ENCODE measurements around the gene ITGA7.
A peak's percentile ranks its signal among the peaks of the same experiment; 100 is the strongest.

DNA sequence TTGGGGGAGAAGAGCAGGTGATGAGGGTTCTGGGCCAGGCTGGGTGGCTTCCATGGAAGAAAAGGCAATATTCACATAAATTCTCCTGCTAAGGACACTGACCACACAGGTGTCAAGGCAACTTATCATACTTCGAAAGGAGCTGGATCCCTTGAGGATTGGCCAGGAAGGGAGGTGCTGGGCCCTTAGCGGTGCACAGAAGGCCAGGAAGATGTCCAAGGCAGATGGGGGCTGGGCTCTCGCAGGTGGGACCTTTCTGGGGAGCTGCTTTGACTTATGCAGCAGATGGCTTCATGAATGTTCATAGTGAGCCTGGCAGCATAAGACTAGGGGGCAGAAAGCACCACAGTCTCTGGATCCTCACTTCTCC, 17.2 kb upstream of the ITGA7 start:
- TF ChIP-seq, protein P1, sequence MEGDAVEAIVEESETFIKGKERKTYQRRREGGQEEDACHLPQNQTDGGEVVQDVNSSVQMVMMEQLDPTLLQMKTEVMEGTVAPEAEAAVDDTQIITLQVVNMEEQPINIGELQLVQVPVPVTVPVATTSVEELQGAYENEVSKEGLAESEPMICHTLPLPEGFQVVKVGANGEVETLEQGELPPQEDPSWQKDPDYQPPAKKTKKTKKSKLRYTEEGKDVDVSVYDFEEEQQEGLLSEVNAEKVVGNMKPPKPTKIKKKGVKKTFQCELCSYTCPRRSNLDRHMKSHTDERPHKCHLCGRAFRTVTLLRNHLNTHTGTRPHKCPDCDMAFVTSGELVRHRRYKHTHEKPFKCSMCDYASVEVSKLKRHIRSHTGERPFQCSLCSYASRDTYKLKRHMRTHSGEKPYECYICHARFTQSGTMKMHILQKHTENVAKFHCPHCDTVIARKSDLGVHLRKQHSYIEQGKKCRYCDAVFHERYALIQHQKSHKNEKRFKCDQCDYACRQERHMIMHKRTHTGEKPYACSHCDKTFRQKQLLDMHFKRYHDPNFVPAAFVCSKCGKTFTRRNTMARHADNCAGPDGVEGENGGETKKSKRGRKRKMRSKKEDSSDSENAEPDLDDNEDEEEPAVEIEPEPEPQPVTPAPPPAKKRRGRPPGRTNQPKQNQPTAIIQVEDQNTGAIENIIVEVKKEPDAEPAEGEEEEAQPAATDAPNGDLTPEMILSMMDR (IDR thresholded peaks at IDR 0.05), result peak; percentile 47
- no peak for TF ChIP-seq ZFX (IDR thresholded peaks at IDR 0.05; ENCODE audit: borderline replicate concordance)
